Liver (tissue), 3 donors: Measurements from ENCODE around the gene TRH.

Experiments used
- ATF3 ChIP-seq: IDR thresholded peaks from 2 replicates; pipeline ENCODE4 v1.6.1; 2016; ENCODE audit warnings: antibody characterized with exemption
- CTCF ChIP-seq: fragments of 150-350 bp; IDR thresholded peaks from 2 replicates; pipeline ENCODE4 v1.5.1; 2017; ENCODE audit warnings: improper control_type of control experiment, low read depth, low read length; ENCODE audit not compliant: missing input control
- FOXA1 ChIP-seq: IDR thresholded peaks from 2 replicates; pipeline ENCODE4 v1.6.1; 2016; ENCODE audit warnings: antibody characterized with exemption
- GABPA ChIP-seq, 2 donors: IDR thresholded peaks in 1 of 2; conservative IDR thresholded peaks in 1 of 2; 2 replicates each; pipeline ENCODE4 v1.6.1; 2016; ENCODE audit warnings: antibody characterized with exemption in 2 of 2, mild to moderate bottlenecking in 1 of 2, moderate library complexity in 1 of 2
- MAX ChIP-seq: IDR thresholded peaks from 2 replicates; pipeline ENCODE4 v1.6.1; 2016; ENCODE audit warnings: antibody characterized with exemption
- RAD21 ChIP-seq, 2 donors: IDR thresholded peaks; 2 replicates each; pipeline ENCODE4 v1.6.1; 2016; ENCODE audit warnings: antibody characterized with exemption in 2 of 2, mild to moderate bottlenecking in 2 of 2
- YY1 ChIP-seq: IDR thresholded peaks from 2 replicates; pipeline ENCODE4 v1.6.1; 2016; ENCODE audit warnings: antibody characterized with exemption, mild to moderate bottlenecking
- donor health status: healthy.
- donor health status: healthy.

- no peak for TF ChIP-seq CTCF
- no peak for TF ChIP-seq RAD21 (IDR thresholded peaks at IDR 0.05)
- no peak for TF ChIP-seq YY1
- TF ChIP-seq GABPA (IDR thresholded peaks at IDR 0.05 in 1 of 2, conservative IDR thresholded peaks at IDR 0.05 in 1 of 2) = no peak
- TF ChIP-seq FOXA1 = no peak
- TF ChIP-seq ATF3 = no peak
- no peak for TF ChIP-seq MAX
Measured at GRCh38 chr3:130010556-130010955, 36.0 kb downstream of the TRH start.
